Thoracic aorta (tissue), 2 donors: ENCODE results near the gene SAG. TPM values are rescaled to one million over a fixed set of nuclear protein-coding genes. Genes with fewer than 3 reads are reported as not detected.

Source experiments
- ATAC-seq: fragments of 150-250 bp; one replicate; pipeline ENCODE4 v1.8.0; 2017; ENCODE audit warnings: low read depth; ENCODE audit not compliant: insufficient number of reproducible peaks, low FRiP score
- DNase-seq: peaks from one replicate; pipeline ENCODE4 v3.0.0-alpha.2; 2020; ENCODE audit warnings: low spot score
- H3K27ac ChIP-seq, 2 donors: fragments of 200-600 bp; sonication (generic); 1 replicate in 1 of 2; 2 replicates in 1 of 2; pipeline ENCODE4 v1.5.1; 2016; ENCODE audit warnings: mild to moderate bottlenecking in 2 of 2, moderate library complexity in 2 of 2
- H3K27me3 ChIP-seq: fragments of 200-600 bp; sonication (generic); replicated peaks from 2 replicates; pipeline ENCODE4 v1.6.0; 2016; ENCODE audit warnings: mild to moderate bottlenecking; ENCODE audit not compliant: insufficient read depth
- H3K36me3 ChIP-seq: fragments of 200-600 bp; sonication (generic); one replicate; pipeline ENCODE4 v1.5.1; 2016
- H3K4me1 ChIP-seq, 2 donors: fragments of 200-600 bp; sonication (generic); 1 replicate in 1 of 2; 2 replicates in 1 of 2; pipeline versions ENCODE4 v1.5.1 to v1.6.0; 2016; ENCODE audit warnings: low read depth in 2 of 2, mild to moderate bottlenecking in 1 of 2; ENCODE audit not compliant: control insufficient read depth in 1 of 2
- H3K4me3 ChIP-seq: fragments of 200-600 bp; sonication (generic); 2 replicates; pipeline ENCODE4 v1.5.1; 2016; ENCODE audit warnings: mild to moderate bottlenecking
- H3K9me3 ChIP-seq: fragments of 200-600 bp; sonication (generic); 2 replicates; pipeline ENCODE4 v1.5.1; 2016
- total RNA-seq, 2 donors: library from RNA; depleted of rRNA; stranded (reverse); fragments of >200 nt; gene quantifications; one replicate each; pipeline versions ENCODE4 v1.1.0 to v1.2.3, GENCODE V29; 2016
- TF ChIP-seq, protein P1 (sequence below): fragments of 200-600 bp; sonication (generic); IDR thresholded peaks from one replicate; pipeline ENCODE4 v1.5.1; 2019; ENCODE audit warnings: antibody characterized with exemption

SAG gene
- total RNA-seq, 2 donors from 2014 or later: not detected

GRCh38 chr2:233285921-233286320 is 21.7 kb upstream of the SAG start:
- Histone ChIP-seq H3K27me3 (no peaks in the 10 kb centered on the region), H3K4me3 (no peak overlapping the region), H3K9me3 (no peaks in the 10 kb centered on the region), H3K36me3 (peaks cover 75% of the 10 kb centered on the region), H3K4me1 (no peaks in the 10 kb centered on the region), H3K27ac (no peak overlapping the region)
- ATAC-seq: no peak
- no peak for DNase-seq
- TF ChIP-seq, protein P1, sequence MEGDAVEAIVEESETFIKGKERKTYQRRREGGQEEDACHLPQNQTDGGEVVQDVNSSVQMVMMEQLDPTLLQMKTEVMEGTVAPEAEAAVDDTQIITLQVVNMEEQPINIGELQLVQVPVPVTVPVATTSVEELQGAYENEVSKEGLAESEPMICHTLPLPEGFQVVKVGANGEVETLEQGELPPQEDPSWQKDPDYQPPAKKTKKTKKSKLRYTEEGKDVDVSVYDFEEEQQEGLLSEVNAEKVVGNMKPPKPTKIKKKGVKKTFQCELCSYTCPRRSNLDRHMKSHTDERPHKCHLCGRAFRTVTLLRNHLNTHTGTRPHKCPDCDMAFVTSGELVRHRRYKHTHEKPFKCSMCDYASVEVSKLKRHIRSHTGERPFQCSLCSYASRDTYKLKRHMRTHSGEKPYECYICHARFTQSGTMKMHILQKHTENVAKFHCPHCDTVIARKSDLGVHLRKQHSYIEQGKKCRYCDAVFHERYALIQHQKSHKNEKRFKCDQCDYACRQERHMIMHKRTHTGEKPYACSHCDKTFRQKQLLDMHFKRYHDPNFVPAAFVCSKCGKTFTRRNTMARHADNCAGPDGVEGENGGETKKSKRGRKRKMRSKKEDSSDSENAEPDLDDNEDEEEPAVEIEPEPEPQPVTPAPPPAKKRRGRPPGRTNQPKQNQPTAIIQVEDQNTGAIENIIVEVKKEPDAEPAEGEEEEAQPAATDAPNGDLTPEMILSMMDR: no peak

- Histone ChIP-seq H3K36me3 (peaks cover 75% of the 10 kb centered on the region), H3K4me3 (no peak overlapping the region), H3K4me1 (no peaks in the 10 kb centered on the region), H3K27ac (no peak overlapping the region), H3K9me3 (no peaks in the 10 kb centered on the region), H3K27me3 (no peaks in the 10 kb centered on the region)
- ATAC-seq (no peak), DNase-seq (no peak)
- TF ChIP-seq, protein P1: no peak
Observed at GRCh38 chr2:233287871-233288270, 19.7 kb upstream of the SAG start.

DNA sequence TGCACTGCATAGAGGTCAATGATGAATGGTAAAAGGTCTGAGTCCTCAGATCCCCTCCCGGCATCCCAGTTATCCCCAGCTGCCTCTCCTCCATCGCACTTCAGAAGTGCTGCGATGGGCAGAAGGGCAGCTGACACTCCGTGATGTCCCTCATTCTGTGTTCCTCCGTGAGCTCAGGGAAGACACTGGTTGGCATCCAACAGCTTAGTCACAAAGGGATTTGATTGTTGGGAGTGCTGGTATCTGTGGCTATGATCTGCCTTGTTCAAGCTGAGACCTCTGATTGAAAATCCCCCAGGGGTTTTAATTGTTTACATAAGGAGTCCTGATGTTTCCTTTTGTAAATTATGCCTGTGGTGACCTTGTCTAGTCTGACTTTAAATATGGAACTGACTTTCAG is 19.0 kb upstream of the SAG start:
- peaks cover 80% of the 10 kb centered on the region for H3K36me3 ChIP-seq
- H3K27me3 ChIP-seq: no peaks in the 10 kb centered on the region
- ATAC-seq (no peak), DNase-seq (no peak)
- no peak overlapping the region for H3K27ac ChIP-seq
- no peaks in the 10 kb centered on the region for H3K4me1 ChIP-seq
- H3K4me3 ChIP-seq: no peak overlapping the region
- no peaks in the 10 kb centered on the region for H3K9me3 ChIP-seq
- TF ChIP-seq, protein P1: no peak

- DNase-seq: no peak
- Histone ChIP-seq H3K4me1 (no peaks in the 10 kb centered on the region), H3K4me3 (no peak overlapping the region), H3K27ac (no peak overlapping the region), H3K27me3 (no peaks in the 10 kb centered on the region), H3K36me3 (peaks cover 83% of the 10 kb centered on the region), H3K9me3 (no peaks in the 10 kb centered on the region)
- ATAC-seq: no peak
- TF ChIP-seq, protein P1: no peak
Observed at GRCh38 chr2:233289648-233290047, 18.0 kb upstream of the SAG start.

- Histone ChIP-seq H3K27me3 (no peaks in the 10 kb centered on the region), H3K36me3 (peaks cover 77% of the 10 kb centered on the region), H3K9me3 (no peaks in the 10 kb centered on the region), H3K27ac (no peak overlapping the region), H3K4me3 (no peak overlapping the region), H3K4me1 (no peaks in the 10 kb centered on the region)
- ATAC-seq: no peak
- DNase-seq: no peak
- TF ChIP-seq, protein P1: no peak
Observed at GRCh38 chr2:233290051-233290845, 17.4 kb upstream of the SAG start.
